SH-SY5Y (cell line): Measurements from ENCODE around the gene TRIM38.

Source experiments
- GATA2 ChIP-seq: IDR thresholded peaks from 2 replicates; pipeline ENCODE4 v1.6.1; 2011; ENCODE audit warnings: mild to moderate bottlenecking, low read depth, low read length
- GATA3 ChIP-seq: IDR thresholded peaks from 2 replicates; pipeline ENCODE4 v1.6.1; 2011; ENCODE audit warnings: low read depth, mild to moderate bottlenecking, low read length, moderate library complexity

DNA sequence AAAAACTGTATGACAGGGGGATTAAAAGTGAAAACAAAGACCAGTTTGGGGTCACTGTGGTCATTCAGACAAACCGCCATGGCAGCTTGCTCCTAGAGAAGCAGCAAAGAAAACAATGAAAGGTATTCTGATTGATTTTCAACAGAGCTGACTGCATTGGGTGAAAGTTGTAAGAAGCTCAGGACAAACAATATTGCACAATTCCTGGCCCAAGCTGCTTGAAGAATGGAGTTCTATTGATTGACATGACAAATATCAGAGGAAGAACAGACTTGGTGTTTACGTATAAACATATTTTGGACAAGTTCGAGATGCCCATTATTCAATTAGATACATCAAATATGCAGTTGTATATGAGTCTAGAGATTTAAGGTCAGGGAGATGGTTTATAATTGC is 62.0 kb downstream of the TRIM38 start:
- TF ChIP-seq GATA2 (no peak), GATA3 (no peak)
